ENCODE data around the gene NCAM1. TPM values are rescaled to one million over a fixed set of nuclear protein-coding genes. Genes with fewer than 3 reads are reported as not detected.

Gene NCAM1
- total RNA-seq, 1 donor from 2014 or later, result 33.6 TPM

DNA sequence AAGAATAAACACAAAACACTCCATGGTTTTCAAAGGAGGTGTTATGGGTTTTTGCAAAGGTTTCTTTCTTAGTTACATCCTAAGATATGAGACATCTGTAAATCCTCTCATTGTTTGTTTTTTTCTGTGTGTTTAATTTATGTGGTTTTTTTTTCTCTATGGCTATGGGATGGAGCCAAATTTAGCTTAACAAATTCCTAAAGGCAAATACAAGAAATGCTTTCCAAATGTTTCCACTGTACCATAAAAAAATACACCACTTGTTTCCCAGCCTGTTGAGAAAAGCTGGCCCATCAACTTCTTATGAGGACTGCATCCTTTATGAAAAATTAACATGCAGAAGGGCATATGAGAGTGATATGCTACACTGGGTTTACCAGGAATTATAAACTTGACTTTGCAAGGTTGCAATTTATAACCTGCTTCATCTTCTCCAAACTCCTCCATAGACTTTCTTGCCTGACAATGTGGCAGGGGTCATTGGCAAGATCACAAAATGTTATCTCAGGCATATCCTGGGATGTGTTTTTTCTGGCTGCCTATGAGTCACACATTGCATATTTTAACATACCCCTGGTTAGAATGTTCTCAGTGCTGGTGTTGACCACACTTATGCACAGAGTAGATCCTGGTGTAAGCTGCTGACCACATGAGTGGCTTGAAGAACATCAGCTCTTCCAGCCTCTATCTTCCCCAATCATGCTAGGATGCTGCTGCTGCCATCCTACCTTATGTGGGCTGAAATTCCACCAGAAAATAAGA is 215.6 kb downstream of the NCAM1 start:
- no peak for DNase-seq (ENCODE audit: extremely low spot score in 2 of 2)
- H3K27ac ChIP-seq, result no peak overlapping the region
- peaks cover 18% of the 10 kb centered on the region for H3K4me1 ChIP-seq
- intact Hi-C loops (cut with DNase I), result no loop called here
- no peaks in the 10 kb centered on the region for H3K27me3 ChIP-seq
- no peaks in the 10 kb centered on the region for H3K36me3 ChIP-seq
- no peaks in the 10 kb centered on the region for H3K9me3 ChIP-seq
- TF ChIP-seq POLR2A (IDR thresholded peaks at IDR 0.05) (no peak), POLR2AphosphoS5 (IDR thresholded peaks at IDR 0.05; ENCODE audit: insufficient read depth in 1 of 2, low read depth in 1 of 2) (no peak)
- TF ChIP-seq, protein P1, sequence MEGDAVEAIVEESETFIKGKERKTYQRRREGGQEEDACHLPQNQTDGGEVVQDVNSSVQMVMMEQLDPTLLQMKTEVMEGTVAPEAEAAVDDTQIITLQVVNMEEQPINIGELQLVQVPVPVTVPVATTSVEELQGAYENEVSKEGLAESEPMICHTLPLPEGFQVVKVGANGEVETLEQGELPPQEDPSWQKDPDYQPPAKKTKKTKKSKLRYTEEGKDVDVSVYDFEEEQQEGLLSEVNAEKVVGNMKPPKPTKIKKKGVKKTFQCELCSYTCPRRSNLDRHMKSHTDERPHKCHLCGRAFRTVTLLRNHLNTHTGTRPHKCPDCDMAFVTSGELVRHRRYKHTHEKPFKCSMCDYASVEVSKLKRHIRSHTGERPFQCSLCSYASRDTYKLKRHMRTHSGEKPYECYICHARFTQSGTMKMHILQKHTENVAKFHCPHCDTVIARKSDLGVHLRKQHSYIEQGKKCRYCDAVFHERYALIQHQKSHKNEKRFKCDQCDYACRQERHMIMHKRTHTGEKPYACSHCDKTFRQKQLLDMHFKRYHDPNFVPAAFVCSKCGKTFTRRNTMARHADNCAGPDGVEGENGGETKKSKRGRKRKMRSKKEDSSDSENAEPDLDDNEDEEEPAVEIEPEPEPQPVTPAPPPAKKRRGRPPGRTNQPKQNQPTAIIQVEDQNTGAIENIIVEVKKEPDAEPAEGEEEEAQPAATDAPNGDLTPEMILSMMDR (IDR thresholded peaks at IDR 0.05), result no peak
- no peak overlapping the region for H3K4me3 ChIP-seq

DNA sequence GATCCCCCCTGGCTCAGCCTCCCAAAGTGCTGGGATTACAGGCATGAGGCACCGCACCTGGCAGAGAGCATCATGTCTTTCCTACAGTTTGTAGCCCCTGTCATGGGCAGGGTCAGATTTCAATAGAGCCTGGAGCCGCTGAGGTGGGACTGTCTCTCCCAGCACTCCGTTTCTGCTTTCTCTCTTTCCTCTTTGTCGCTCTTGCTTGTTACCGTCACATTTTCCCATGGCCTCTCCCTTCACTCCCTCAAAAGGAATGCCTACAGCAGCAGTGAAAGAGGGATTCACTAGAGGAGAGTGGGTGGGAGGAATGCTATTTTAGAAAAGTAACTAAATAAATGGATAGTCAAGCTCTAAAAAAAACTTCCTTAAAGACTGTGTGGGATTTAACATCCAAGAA is 216.5 kb downstream of the NCAM1 start:
- DNase-seq (ENCODE audit: extremely low spot score in 2 of 2), result no peak
- intact Hi-C loops (cut with DNase I), result no loop called here
- Histone ChIP-seq H3K4me1 (peaks cover 18% of the 10 kb centered on the region), H3K4me3 (no peak overlapping the region), H3K36me3 (no peaks in the 10 kb centered on the region), H3K27ac (no peak overlapping the region), H3K27me3 (no peaks in the 10 kb centered on the region), H3K9me3 (no peaks in the 10 kb centered on the region)
- TF ChIP-seq POLR2A (IDR thresholded peaks at IDR 0.05) (no peak), POLR2AphosphoS5 (IDR thresholded peaks at IDR 0.05; ENCODE audit: insufficient read depth in 1 of 2, low read depth in 1 of 2) (no peak)
- TF ChIP-seq, protein P1 (IDR thresholded peaks at IDR 0.05), result no peak

DNA sequence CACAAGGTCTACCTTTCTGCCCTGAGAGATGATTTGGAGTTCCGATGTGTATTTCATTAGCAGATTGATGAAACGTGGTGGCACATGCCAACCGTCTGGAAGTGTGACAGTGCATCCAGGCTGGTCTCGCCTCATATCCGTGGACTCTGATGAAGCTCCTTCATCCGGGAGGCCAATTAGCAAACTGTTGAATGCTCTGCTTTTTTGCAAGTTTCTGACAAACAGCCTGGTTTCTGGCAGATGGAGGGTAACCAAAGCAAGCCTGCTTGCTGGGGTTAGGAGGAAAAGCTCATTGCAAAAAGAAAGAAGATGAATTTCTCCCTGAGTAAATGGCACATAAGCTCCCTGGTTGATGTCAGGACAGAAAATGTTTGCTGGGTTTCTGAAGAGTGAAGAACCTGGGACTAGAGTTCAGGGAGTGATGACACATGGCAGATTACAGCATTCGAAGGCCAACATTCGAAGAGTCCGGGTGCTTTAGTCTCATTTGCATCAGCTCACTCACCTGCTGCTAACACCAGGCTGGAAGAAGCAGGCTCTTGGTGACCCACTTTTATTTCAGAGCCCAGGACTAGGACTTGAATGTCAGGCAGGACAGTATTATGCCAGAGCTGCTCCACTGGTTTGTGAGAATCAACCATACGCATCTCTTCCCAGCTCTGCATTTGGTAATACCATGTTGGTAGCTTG is 217.3 kb downstream of the NCAM1 start:
- no peak overlapping the region for H3K4me3 ChIP-seq
- no peak for DNase-seq (ENCODE audit: extremely low spot score in 2 of 2)
- intact Hi-C loops (cut with DNase I), result no loop called here
- H3K36me3 ChIP-seq, result no peaks in the 10 kb centered on the region
- no peaks in the 10 kb centered on the region for H3K27me3 ChIP-seq
- TF ChIP-seq, protein P1 (IDR thresholded peaks at IDR 0.05), result no peak
- TF ChIP-seq POLR2AphosphoS5 (IDR thresholded peaks at IDR 0.05; ENCODE audit: insufficient read depth in 1 of 2, low read depth in 1 of 2), result no peak
- H3K4me1 ChIP-seq, result peaks cover 19% of the 10 kb centered on the region
- no peaks in the 10 kb centered on the region for H3K9me3 ChIP-seq
- H3K27ac ChIP-seq, result no peak overlapping the region

DNA sequence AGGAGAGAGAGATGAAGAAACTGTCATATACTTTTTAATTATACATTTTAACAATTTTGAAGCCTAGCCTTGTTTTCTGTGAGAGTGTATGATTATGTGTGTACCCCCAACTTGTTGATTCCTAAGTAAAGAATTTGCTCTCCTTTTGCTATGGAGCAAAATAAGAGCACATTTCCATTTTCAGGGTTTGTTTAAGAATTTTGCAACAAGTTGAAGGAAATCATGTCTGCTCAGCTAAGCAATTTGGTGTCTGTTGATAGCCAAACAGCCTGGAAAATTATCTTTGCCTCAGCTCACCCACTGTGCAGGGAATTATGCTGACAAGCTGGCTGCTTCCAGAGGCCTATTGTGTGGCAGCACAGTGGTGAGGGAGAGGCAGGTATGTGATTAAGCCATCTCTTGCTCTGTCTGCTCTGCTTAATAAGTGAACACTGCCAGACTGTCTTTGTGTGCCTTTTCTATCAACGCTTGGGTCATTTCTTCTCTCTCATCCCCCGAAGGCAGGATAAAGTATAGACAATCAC is 218.0 kb downstream of the NCAM1 start:
- Histone ChIP-seq H3K9me3 (no peaks in the 10 kb centered on the region), H3K27me3 (no peaks in the 10 kb centered on the region), H3K4me3 (no peak overlapping the region), H3K36me3 (no peaks in the 10 kb centered on the region), H3K4me1 (peaks cover 26% of the 10 kb centered on the region), H3K27ac (no peak overlapping the region)
- no peak for DNase-seq (ENCODE audit: extremely low spot score in 2 of 2)
- intact Hi-C loops (cut with DNase I), result no loop called here
- TF ChIP-seq, protein P1 (IDR thresholded peaks at IDR 0.05), result no peak
- TF ChIP-seq POLR2AphosphoS5 (IDR thresholded peaks at IDR 0.05; ENCODE audit: insufficient read depth in 1 of 2, low read depth in 1 of 2) (no peak), POLR2A (IDR thresholded peaks at IDR 0.05) (no peak)

DNA sequence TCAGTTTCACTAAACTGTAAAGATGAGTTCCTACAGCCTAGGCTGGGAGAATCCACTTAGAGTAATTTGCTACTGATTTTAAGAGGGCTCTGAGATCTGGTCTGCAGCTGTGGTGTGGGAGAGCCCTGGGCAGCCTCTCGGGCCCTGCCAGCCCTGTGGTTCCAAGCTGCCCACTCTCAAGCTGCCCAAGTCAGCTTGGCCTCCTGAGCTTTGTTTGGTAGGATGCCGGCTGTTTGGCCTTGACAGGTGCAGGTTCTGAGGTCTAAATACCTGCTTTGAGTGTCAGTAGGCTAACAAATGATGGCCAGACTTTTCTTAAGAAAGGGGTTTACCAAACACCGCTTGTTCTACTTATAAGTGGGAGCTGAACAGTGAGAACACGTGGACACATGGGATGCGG is 219.9 kb downstream of the NCAM1 start:
- no peaks in the 10 kb centered on the region for H3K9me3 ChIP-seq
- intact Hi-C loops (cut with DNase I), result no loop called here
- H3K36me3 ChIP-seq, result no peaks in the 10 kb centered on the region
- H3K4me3 ChIP-seq, result no peak overlapping the region
- no peak for DNase-seq (ENCODE audit: extremely low spot score in 2 of 2)
- peaks cover 29% of the 10 kb centered on the region for H3K4me1 ChIP-seq
- no peaks in the 10 kb centered on the region for H3K27me3 ChIP-seq
- no peak overlapping the region for H3K27ac ChIP-seq
- TF ChIP-seq POLR2AphosphoS5 (IDR thresholded peaks at IDR 0.05; ENCODE audit: insufficient read depth in 1 of 2, low read depth in 1 of 2) (no peak), POLR2A (IDR thresholded peaks at IDR 0.05) (no peak)
- TF ChIP-seq, protein P1 (IDR thresholded peaks at IDR 0.05), result no peak

All from vagina (tissue), 2 donors.